Measurements from ENCODE around the gene RAB1A.

The RAB1A gene

GRCh38 chr2:65070172-65070830 lies 59.6 kb downstream of the RAB1A start:
- no peak for DNase-seq
- in situ Hi-C loops (cut with MboI; ENCODE audit: low pct_unique_long_range_greater_than_20kb, low sequenced_read_pairs): loop anchor here (10.0 to 25.0 kb wide), 2 partner anchors 94 to 492 kb away; no protein-coding TSS in a partner anchor

GRCh38 chr2:65069439-65069824 lies 60.5 kb downstream of the RAB1A start:
- DNase-seq: no peak
- in situ Hi-C loops (cut with MboI; ENCODE audit: low pct_unique_long_range_greater_than_20kb, low sequenced_read_pairs): loop anchor here (25.0 kb wide), 1 partner anchor 493 kb away; no protein-coding TSS in a partner anchor

- no peak for DNase-seq
- in situ Hi-C loops (cut with MboI; ENCODE audit: low pct_unique_long_range_greater_than_20kb, low sequenced_read_pairs): loop anchor here (25.0 kb wide), 1 partner anchor 494 kb away; no protein-coding TSS in a partner anchor
These were observed 61.9 kb downstream of the RAB1A start for GRCh38 chr2:65067806-65068553.

GRCh38 chr2:65064728-65065552 lies 65.0 kb downstream of the RAB1A start:
- peak; percentile 94 for DNase-seq
- in situ Hi-C loops (cut with MboI; ENCODE audit: low pct_unique_long_range_greater_than_20kb, low sequenced_read_pairs): loop anchor here (25.0 kb wide), 1 partner anchor 497 kb away; no protein-coding TSS in a partner anchor

- DNase-seq: no peak
- in situ Hi-C loops (cut with MboI; ENCODE audit: low pct_unique_long_range_greater_than_20kb, low sequenced_read_pairs): loop anchor here (25.0 kb wide), 1 partner anchor 499 kb away; no protein-coding TSS in a partner anchor
These were observed 66.8 kb downstream of the RAB1A start for GRCh38 chr2:65062843-65063825.

GRCh38 chr2:65061910-65062339 lies 68.0 kb downstream of the RAB1A start:
- no peak for DNase-seq
- in situ Hi-C loops (cut with MboI; ENCODE audit: low pct_unique_long_range_greater_than_20kb, low sequenced_read_pairs): loop anchor here (25.0 kb wide), 1 partner anchor 500 kb away; no protein-coding TSS in a partner anchor

- DNase-seq: no peak
- in situ Hi-C loops (cut with MboI; ENCODE audit: low pct_unique_long_range_greater_than_20kb, low sequenced_read_pairs): loop anchor here (25.0 kb wide), 1 partner anchor 501 kb away; no protein-coding TSS in a partner anchor
These were observed 68.6 kb downstream of the RAB1A start for GRCh38 chr2:65061146-65061909.

GRCh38 chr2:65059071-65059470 lies 70.8 kb downstream of the RAB1A start:
- in situ Hi-C loops (cut with MboI; ENCODE audit: low pct_unique_long_range_greater_than_20kb, low sequenced_read_pairs): loop anchor here (25.0 kb wide), 1 partner anchor 503 kb away; no protein-coding TSS in a partner anchor
- DNase-seq: no peak

GRCh38 chr2:65057391-65058052 lies 72.4 kb downstream of the RAB1A start:
- in situ Hi-C loops (cut with MboI; ENCODE audit: low pct_unique_long_range_greater_than_20kb, low sequenced_read_pairs): loop anchor here (25.0 kb wide), 1 partner anchor 505 kb away; no protein-coding TSS in a partner anchor
- DNase-seq: peak; percentile 78

- no peak for DNase-seq
- in situ Hi-C loops (cut with MboI; ENCODE audit: low pct_unique_long_range_greater_than_20kb, low sequenced_read_pairs): loop anchor here (25.0 kb wide), 1 partner anchor 505 kb away; no protein-coding TSS in a partner anchor
These were observed 72.9 kb downstream of the RAB1A start for GRCh38 chr2:65057054-65057375.

- in situ Hi-C loops (cut with MboI; ENCODE audit: low pct_unique_long_range_greater_than_20kb, low sequenced_read_pairs): loop anchor here (25.0 kb wide), 1 partner anchor 506 kb away; no protein-coding TSS in a partner anchor
- DNase-seq: peak; percentile 97
These were observed 73.5 kb downstream of the RAB1A start, which contains the start of gene CEP68 for GRCh38 chr2:65056215-65057053. CEP68 (plus strand) TSS chr2:65056416; CDS start chr2:65069445, 13,029 bp downstream.

- in situ Hi-C loops (cut with MboI; ENCODE audit: low pct_unique_long_range_greater_than_20kb, low sequenced_read_pairs): loop anchor here (25.0 kb wide), 1 partner anchor 507 kb away; no protein-coding TSS in a partner anchor
- DNase-seq: peak; percentile 32
These were observed 74.3 kb downstream of the RAB1A start for GRCh38 chr2:65055422-65056214.

GRCh38 chr2:65054749-65055421 lies 75.0 kb downstream of the RAB1A start:
- in situ Hi-C loops (cut with MboI; ENCODE audit: low pct_unique_long_range_greater_than_20kb, low sequenced_read_pairs): loop anchor here (25.0 kb wide), 1 partner anchor 507 kb away; no protein-coding TSS in a partner anchor
- no peak for DNase-seq

- peak; percentile 50 for DNase-seq
- in situ Hi-C loops (cut with MboI; ENCODE audit: low pct_unique_long_range_greater_than_20kb, low sequenced_read_pairs): loop anchor here (25.0 kb wide), 1 partner anchor 509 kb away; no protein-coding TSS in a partner anchor
These were observed 76.7 kb downstream of the RAB1A start for GRCh38 chr2:65053199-65053598.

Measured in KBM-7 (cell line).